Stomach (tissue), 4 donors: ENCODE results near the gene ADGRL3.

Experiments used
- CTCF ChIP-seq, 7 experiments: fragments of 450-650 bp in 4 of 7; fragments of 200-600 bp in 3 of 7; sonication (generic) in 3 of 7; IDR thresholded peaks; one replicate each; pipeline ENCODE4 v1.5.1; 2016 to 2019; ENCODE audit warnings: antibody characterized with exemption in 7 of 7, control low read depth in 2 of 7, mild to moderate bottlenecking in 1 of 7
- EP300 ChIP-seq: sonication (generic); formaldehyde crosslinking; IDR thresholded peaks from one replicate; pipeline ENCODE4 v1.6.1; 2017; ENCODE audit warnings: antibody characterized with exemption
- POLR2A ChIP-seq, 4 donors: fragments of 450-650 bp; IDR thresholded peaks; one replicate each; pipeline ENCODE4 v1.6.1; 2016; ENCODE audit warnings: antibody characterized with exemption in 4 of 4, control low read depth in 2 of 4, mild to moderate bottlenecking in 1 of 4, moderate library complexity in 1 of 4
- POLR2AphosphoS5 ChIP-seq, 3 donors: sonication (generic); formaldehyde crosslinking; IDR thresholded peaks; one replicate each; pipeline ENCODE4 v1.6.1; 2016; ENCODE audit warnings: antibody characterized with exemption in 3 of 3

- TF ChIP-seq POLR2AphosphoS5 (IDR thresholded peaks at IDR 0.05), result no peak
- TF ChIP-seq POLR2A (IDR thresholded peaks at IDR 0.05), result no peak
- no peak for TF ChIP-seq CTCF (IDR thresholded peaks at IDR 0.05)
- no peak for TF ChIP-seq EP300
Observed at GRCh38 chr4:61514991-61515390, 314.9 kb downstream of the ADGRL3 start.
